ENCODE results near the gene DLGAP4. TPM values are rescaled to one million over a fixed set of nuclear protein-coding genes. Genes with fewer than 3 reads are reported as not detected.
A peak's percentile ranks its signal among the peaks of the same experiment; 100 is the strongest.

DLGAP4 gene
- total RNA-seq, 4 donors from 2014 or later, result 33.5 to 159 (median 56.6) TPM

DNA sequence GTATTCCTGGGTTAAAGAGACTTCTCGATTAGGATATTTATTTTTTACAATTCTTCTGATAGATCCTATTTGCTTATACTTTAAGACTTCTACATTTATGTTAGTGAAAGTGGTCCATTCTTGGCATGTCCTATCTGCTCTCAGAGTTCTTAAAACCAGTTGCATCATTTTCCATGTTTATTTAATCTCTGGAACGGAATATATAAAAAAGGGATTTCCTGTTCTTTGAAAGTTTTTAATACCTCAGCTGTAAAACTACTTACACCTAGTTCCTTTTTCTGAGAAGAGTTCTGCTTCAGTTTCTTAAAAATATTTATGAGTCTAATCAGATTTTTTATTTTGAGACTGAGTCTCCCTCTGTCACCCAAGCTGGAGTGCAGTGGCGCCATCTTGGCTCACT is 217.2 kb downstream of the DLGAP4 start:
- no peak overlapping the region for H3K4me3 ChIP-seq
- no peaks in the 10 kb centered on the region for H3K27me3 ChIP-seq
- DNase-seq, result no peak
- peaks cover 0 to 4% (median 0%) of the 10 kb centered on the region in 4 donors for H3K4me1 ChIP-seq
- no peaks in the 10 kb centered on the region for H3K9me3 ChIP-seq
- TF ChIP-seq CTCF (IDR thresholded peaks at IDR 0.05) (no peak), POLR2A (IDR thresholded peaks at IDR 0.05) (no peak), POLR2AphosphoS5 (IDR thresholded peaks at IDR 0.05) (no peak), EP300 (IDR thresholded peaks at IDR 0.05; ENCODE audit: low read depth) (no peak)
- H3K36me3 ChIP-seq, result peaks cover 0 to 31% (median 16%) of the 10 kb centered on the region in 4 donors
- H3K27ac ChIP-seq, result no peak overlapping the region
- in situ Hi-C loops (cut with MboI; ENCODE audit: low pct_ligation_motif_present in 1 of 4, low pct_unique_long_range_greater_than_20kb in 1 of 4, low sequenced_read_pairs in 3 of 4) (no loop called here), intact Hi-C loops (cut with DNase I; ENCODE audit: low total_unique reads) (no loop called here)
- WGBS, 2 donors (ENCODE audit: low coverage in 1 of 2), result 74 to 87% methylated on average over 3 of the region's 3 CpGs

- Histone ChIP-seq H3K4me1 (peaks cover 0 to 4% (median 0%) of the 10 kb centered on the region in 4 donors), H3K36me3 (peaks cover 0 to 28% (median 15%) of the 10 kb centered on the region in 4 donors), H3K27ac (peak overlapping the region; percentile 41 to 82 (median 52)), H3K27me3 (no peaks in the 10 kb centered on the region), H3K4me3 (no peak overlapping the region), H3K9me3 (no peaks in the 10 kb centered on the region)
- no peak for TF ChIP-seq POLR2AphosphoS5 (IDR thresholded peaks at IDR 0.05)
- TF ChIP-seq POLR2A (IDR thresholded peaks at IDR 0.05), result no peak
- no peak for TF ChIP-seq EP300 (IDR thresholded peaks at IDR 0.05; ENCODE audit: low read depth)
- no peak for TF ChIP-seq CTCF (IDR thresholded peaks at IDR 0.05)
- WGBS, 2 donors (ENCODE audit: low coverage in 1 of 2), result 93% methylated on average over 12 of the region's 17 CpGs; no CpG with 5 or more reads in 1 of the 2 donors
- in situ Hi-C loops (cut with MboI; ENCODE audit: low pct_ligation_motif_present in 1 of 4, low pct_unique_long_range_greater_than_20kb in 1 of 4, low sequenced_read_pairs in 3 of 4) (no loop called here), intact Hi-C loops (cut with DNase I; ENCODE audit: low total_unique reads) (no loop called here)
- no peak for DNase-seq
Measured at GRCh38 chr20:36525620-36526365, 219.7 kb downstream of the DLGAP4 start.

GRCh38 chr20:36526521-36527011 is 220.4 kb downstream of the DLGAP4 start:
- in situ Hi-C loops (cut with MboI; ENCODE audit: low pct_ligation_motif_present in 1 of 4, low pct_unique_long_range_greater_than_20kb in 1 of 4, low sequenced_read_pairs in 3 of 4), result no loop called here
- peaks cover 0 to 28% (median 15%) of the 10 kb centered on the region in 4 donors for H3K36me3 ChIP-seq
- TF ChIP-seq POLR2AphosphoS5 (IDR thresholded peaks at IDR 0.05), result peak in 1 of 3 donors; percentile 49
- no peak for TF ChIP-seq EP300 (IDR thresholded peaks at IDR 0.05; ENCODE audit: low read depth)
- 93% methylated on average over 29 of the region's 29 CpGs; no CpG with 5 or more reads in 1 of the 2 donors for WGBS, 2 donors (ENCODE audit: low coverage in 1 of 2)
- DNase-seq, result no peak
- no peak overlapping the region for H3K4me3 ChIP-seq
- no peaks in the 10 kb centered on the region for H3K9me3 ChIP-seq
- H3K4me1 ChIP-seq, result peaks cover 0 to 4% (median 0%) of the 10 kb centered on the region in 4 donors
- H3K27ac ChIP-seq, result peak overlapping the region; percentile 41 to 82 (median 52)
- H3K27me3 ChIP-seq, result no peaks in the 10 kb centered on the region
- intact Hi-C loops (cut with DNase I; ENCODE audit: low total_unique reads), result no loop called here

GRCh38 chr20:36527331-36528125 is 221.4 kb downstream of the DLGAP4 start:
- H3K27me3 ChIP-seq, result no peaks in the 10 kb centered on the region
- H3K4me3 ChIP-seq, result no peak overlapping the region
- peak overlapping the region; percentile 41 to 82 (median 52) for H3K27ac ChIP-seq
- H3K36me3 ChIP-seq, result peaks cover 0 to 28% (median 15%) of the 10 kb centered on the region in 4 donors
- H3K4me1 ChIP-seq, result peaks cover 0 to 4% (median 0%) of the 10 kb centered on the region in 4 donors
- no peaks in the 10 kb centered on the region for H3K9me3 ChIP-seq
- TF ChIP-seq POLR2AphosphoS5 (IDR thresholded peaks at IDR 0.05), result no peak
- no peak for TF ChIP-seq CTCF (IDR thresholded peaks at IDR 0.05)
- TF ChIP-seq EP300 (IDR thresholded peaks at IDR 0.05; ENCODE audit: low read depth), result no peak
- no peak for TF ChIP-seq POLR2A (IDR thresholded peaks at IDR 0.05)
- WGBS, 2 donors (ENCODE audit: low coverage in 1 of 2), result 76 to 85% methylated on average over 15 to 32 of the region's 32 CpGs
- intact Hi-C loops (cut with DNase I; ENCODE audit: low total_unique reads) (no loop called here), in situ Hi-C loops (cut with MboI; ENCODE audit: low pct_ligation_motif_present in 1 of 4, low pct_unique_long_range_greater_than_20kb in 1 of 4, low sequenced_read_pairs in 3 of 4) (no loop called here)
- no peak for DNase-seq
